Measurements from ENCODE around the gene TTC21B. TPM values are rescaled to one million over a fixed set of nuclear protein-coding genes. Genes with fewer than 3 reads are reported as not detected.
A peak's percentile ranks its signal among the peaks of the same experiment; 100 is the strongest.

TTC21B gene
- polyA plus RNA-seq, 3 donors = 3.1 to 6.7 (median 3.8) TPM

DNA sequence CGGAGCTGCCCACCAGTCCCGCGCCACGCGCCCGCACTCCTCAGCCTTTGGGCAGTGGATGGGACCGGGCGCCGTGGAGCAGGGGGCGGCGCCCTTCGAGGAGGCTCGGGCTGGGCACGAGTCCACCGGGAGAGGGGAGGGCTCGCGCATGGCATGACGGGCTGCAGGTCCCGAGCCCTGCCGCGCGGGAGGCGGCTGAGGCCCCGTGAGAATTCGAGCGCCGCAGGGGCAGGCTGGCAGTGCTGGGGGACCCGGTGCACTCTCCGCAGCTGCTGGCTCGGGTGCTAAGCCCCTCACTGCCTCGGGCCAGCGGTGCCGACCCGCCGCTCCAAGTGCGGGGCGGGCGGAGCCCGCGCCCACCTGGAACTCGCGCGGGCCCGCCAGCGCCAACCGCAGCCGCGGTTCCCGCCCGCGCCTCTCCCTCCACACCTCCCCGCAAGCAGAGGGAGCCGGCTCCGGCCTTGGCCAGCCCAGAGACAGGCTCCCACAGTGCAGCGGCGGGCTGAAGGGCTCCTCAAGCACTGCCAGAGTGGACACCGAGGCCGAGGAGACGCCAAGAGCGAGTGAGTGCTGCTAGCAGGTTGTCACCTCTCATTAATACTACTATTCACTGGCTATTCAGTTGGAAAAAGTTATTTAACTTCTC is 3.6 kb upstream of the TTC21B start:
- H2AFZ ChIP-seq (ENCODE audit: insufficient read depth, low read depth, low read length, poor library complexity, severe bottlenecking) = no peak overlapping the region
- TF ChIP-seq, protein P1, sequence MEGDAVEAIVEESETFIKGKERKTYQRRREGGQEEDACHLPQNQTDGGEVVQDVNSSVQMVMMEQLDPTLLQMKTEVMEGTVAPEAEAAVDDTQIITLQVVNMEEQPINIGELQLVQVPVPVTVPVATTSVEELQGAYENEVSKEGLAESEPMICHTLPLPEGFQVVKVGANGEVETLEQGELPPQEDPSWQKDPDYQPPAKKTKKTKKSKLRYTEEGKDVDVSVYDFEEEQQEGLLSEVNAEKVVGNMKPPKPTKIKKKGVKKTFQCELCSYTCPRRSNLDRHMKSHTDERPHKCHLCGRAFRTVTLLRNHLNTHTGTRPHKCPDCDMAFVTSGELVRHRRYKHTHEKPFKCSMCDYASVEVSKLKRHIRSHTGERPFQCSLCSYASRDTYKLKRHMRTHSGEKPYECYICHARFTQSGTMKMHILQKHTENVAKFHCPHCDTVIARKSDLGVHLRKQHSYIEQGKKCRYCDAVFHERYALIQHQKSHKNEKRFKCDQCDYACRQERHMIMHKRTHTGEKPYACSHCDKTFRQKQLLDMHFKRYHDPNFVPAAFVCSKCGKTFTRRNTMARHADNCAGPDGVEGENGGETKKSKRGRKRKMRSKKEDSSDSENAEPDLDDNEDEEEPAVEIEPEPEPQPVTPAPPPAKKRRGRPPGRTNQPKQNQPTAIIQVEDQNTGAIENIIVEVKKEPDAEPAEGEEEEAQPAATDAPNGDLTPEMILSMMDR (IDR thresholded peaks at IDR 0.05) = no peak

DNA sequence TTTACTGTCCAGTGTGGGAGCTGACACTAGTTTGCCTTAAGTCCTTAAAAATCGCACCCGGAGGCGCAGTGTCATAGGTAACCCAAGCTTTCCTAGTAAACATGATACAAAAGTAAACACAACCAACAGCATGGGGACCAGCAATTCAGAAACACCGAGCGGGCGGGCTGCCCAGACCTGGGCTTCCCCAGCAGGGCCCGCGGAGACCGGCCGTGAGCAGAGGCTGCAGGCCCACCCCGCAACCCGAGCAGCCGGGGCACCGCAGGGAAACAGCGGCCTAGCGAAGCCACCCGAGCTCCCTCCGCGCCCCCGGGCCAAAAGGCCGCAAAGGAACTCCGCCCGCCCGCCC is 296 bp downstream of the TTC21B start:
- intact Hi-C loops (cut with micrococcal nuclease) = loop anchor here in 1 of 2 donors (10.0 kb wide), 1 partner anchor 152 kb away; no protein-coding TSS in a partner anchor
- no peak overlapping the region for H3K4me3 Mint-ChIP-seq
- peaks cover 3 to 10% of the 10 kb centered on the region in 2 donors for H3K36me3 Mint-ChIP-seq
- H3K27ac Mint-ChIP-seq = no peak overlapping the region
- Histone ChIP-seq H2AFZ (ENCODE audit: insufficient read depth, low read depth, low read length, poor library complexity, severe bottlenecking) (peak overlapping the region; percentile 94), H3K4me2 (replicated peaks; ENCODE audit: extremely low read depth, low read length, poor library complexity, severe bottlenecking) (peak overlapping the region; percentile 89), H3K4me1 (ENCODE audit: control insufficient read depth in 1 of 2, insufficient read depth in 2 of 2, low read length in 2 of 2) (peaks cover 20 to 28% of the 10 kb centered on the region in 2 donors), H3K9me3 (replicated peaks in 1 of 2; ENCODE audit: control insufficient read depth in 1 of 2, insufficient read depth in 1 of 2, low read length in 2 of 2) (peaks cover 0 to 2% of the 10 kb centered on the region in 2 donors), H3K4me3 (replicated peaks in 1 of 3; ENCODE audit: low read depth in 2 of 3, low read length in 3 of 3) (peak overlapping the region; percentile 73 to 85 (median 76)), H3K79me2 (ENCODE audit: insufficient read depth, low read length) (peaks cover 26% of the 10 kb centered on the region), H3K27me3 (ENCODE audit: control insufficient read depth in 2 of 2, insufficient read depth in 2 of 2, low read length in 2 of 2) (no peaks in the 10 kb centered on the region), H3K27ac (ENCODE audit: low read depth in 1 of 2, low read length in 2 of 2) (peak overlapping the region in 1 of 2 donors; percentile 83), H3K9ac (ENCODE audit: insufficient read depth, low read length, poor library complexity, severe bottlenecking) (peak overlapping the region; percentile 74), H4K20me1 (ENCODE audit: insufficient read depth, low read length) (no peaks in the 10 kb centered on the region), H3K36me3 (replicated peaks in 1 of 2; ENCODE audit: control insufficient read depth in 1 of 2, insufficient read depth in 2 of 2, low read length in 2 of 2) (peaks cover 0 to 13% of the 10 kb centered on the region in 2 donors)
- WGBS (ENCODE audit: insufficient coverage) = 0% methylated on average over 24 of the region's 24 CpGs
- no peak for DNase-seq
- TF ChIP-seq, protein P1 (IDR thresholded peaks at IDR 0.05) = no peak
- H3K4me1 Mint-ChIP-seq = peaks cover 11% of the 10 kb centered on the region
- H3K27me3 Mint-ChIP-seq (ENCODE audit: low read depth in 3 of 3) = peaks cover 0 to 5% (median 0%) of the 10 kb centered on the region in 3 donors
- H3K9me3 Mint-ChIP-seq = peaks cover 0 to 3% (median 0%) of the 10 kb centered on the region in 7 donors

More for the DNA sequence above, 3.6 kb upstream of the TTC21B start:
- no peak overlapping the region for H3K4me3 ChIP-seq (replicated peaks in 1 of 3; ENCODE audit: low read depth in 2 of 3, low read length in 3 of 3)
- no peak for DNase-seq
- 90% methylated on average over 57 of the region's 60 CpGs for WGBS (ENCODE audit: insufficient coverage)
- H3K4me2 ChIP-seq (replicated peaks; ENCODE audit: extremely low read depth, low read length, poor library complexity, severe bottlenecking) = no peak overlapping the region
- no peak overlapping the region for H3K4me3 Mint-ChIP-seq
- no peak overlapping the region for H3K27ac Mint-ChIP-seq
- H4K20me1 ChIP-seq (ENCODE audit: insufficient read depth, low read length) = no peaks in the 10 kb centered on the region
- H3K9me3 ChIP-seq (replicated peaks in 1 of 2; ENCODE audit: control insufficient read depth in 1 of 2, insufficient read depth in 1 of 2, low read length in 2 of 2) = peaks cover 0 to 2% of the 10 kb centered on the region in 2 donors
- H3K79me2 ChIP-seq (ENCODE audit: insufficient read depth, low read length) = peaks cover 12% of the 10 kb centered on the region
- intact Hi-C loops (cut with micrococcal nuclease) = loop anchor here in 1 of 2 donors (10.0 kb wide), 1 partner anchor 148 kb away; no protein-coding TSS in a partner anchor
- no peak overlapping the region for H3K9ac ChIP-seq (ENCODE audit: insufficient read depth, low read length, poor library complexity, severe bottlenecking)
- no peak overlapping the region for H3K27ac ChIP-seq (ENCODE audit: low read depth in 1 of 2, low read length in 2 of 2)
- peaks cover 0 to 3% (median 0%) of the 10 kb centered on the region in 7 donors for H3K9me3 Mint-ChIP-seq
- peaks cover 7% of the 10 kb centered on the region for H3K4me1 Mint-ChIP-seq
- H3K27me3 ChIP-seq (ENCODE audit: control insufficient read depth in 2 of 2, insufficient read depth in 2 of 2, low read length in 2 of 2) = no peaks in the 10 kb centered on the region
- H3K36me3 Mint-ChIP-seq = no peaks in the 10 kb centered on the region
- H3K4me1 ChIP-seq (ENCODE audit: control insufficient read depth in 1 of 2, insufficient read depth in 2 of 2, low read length in 2 of 2) = peaks cover 17 to 23% of the 10 kb centered on the region in 2 donors
- H3K27me3 Mint-ChIP-seq (ENCODE audit: low read depth in 3 of 3) = peaks cover 0 to 5% (median 2%) of the 10 kb centered on the region in 3 donors
- no peaks in the 10 kb centered on the region for H3K36me3 ChIP-seq (replicated peaks in 1 of 2; ENCODE audit: control insufficient read depth in 1 of 2, insufficient read depth in 2 of 2, low read length in 2 of 2)
